Panc1 (cell line): ENCODE measurements around the gene CSTF3.

Experiments used
- CTCF ChIP-seq: fragments of 450-650 bp; IDR thresholded peaks from 2 replicates; pipeline ENCODE4 v1.5.1; 2017; ENCODE audit warnings: mild to moderate bottlenecking
- POLR2AphosphoS5 ChIP-seq: IDR thresholded peaks from 2 replicates; pipeline ENCODE4 v1.6.1; 2012; ENCODE audit warnings: mild to moderate bottlenecking, low read depth, low read length, moderate library complexity
- REST ChIP-seq, 2 experiments: IDR thresholded peaks; 2 replicates each; pipeline ENCODE4 v1.6.1; 2011 to 2012; ENCODE audit warnings: low read depth in 2 of 2, control low read depth in 1 of 2, low read length in 1 of 2, mild to moderate bottlenecking in 1 of 2, moderate library complexity in 1 of 2; ENCODE audit not compliant: insufficient read depth in 1 of 2
- TCF7L2 ChIP-seq: IDR thresholded peaks from 2 replicates; pipeline ENCODE4 v1.6.1; 2011; ENCODE audit warnings: mild to moderate bottlenecking, low read depth, low read length, inconsistent platforms

- TF ChIP-seq POLR2AphosphoS5 = no peak
- no peak for TF ChIP-seq TCF7L2
- no peak for TF ChIP-seq CTCF
- no peak for TF ChIP-seq REST (IDR thresholded peaks at IDR 0.05; ENCODE audit: insufficient read depth in 1 of 2, low read depth in 2 of 2, low read length in 1 of 2)
Measured at GRCh38 chr11:33135768-33136443, 25.4 kb downstream of the CSTF3 start.
